Measurements from ENCODE around the gene YPEL1. TPM values are rescaled to one million over a fixed set of nuclear protein-coding genes. Genes with fewer than 3 reads are reported as not detected.

YPEL1 gene
- total RNA-seq, 2 donors from 2014 or later: 4.6 to 5.3 TPM

GRCh38 chr22:21674638-21675245 is 60.9 kb downstream of the YPEL1 start:
- intact Hi-C loops (cut with DNase I): no loop called here
- DNase-seq (no peak), ATAC-seq (no peak)

GRCh38 chr22:21673534-21674321 is 61.9 kb downstream of the YPEL1 start:
- intact Hi-C loops (cut with DNase I): no loop called here
- DNase-seq (no peak), ATAC-seq (no peak)

GRCh38 chr22:21672107-21672629 is 63.4 kb downstream of the YPEL1 start:
- no peak for ATAC-seq
- intact Hi-C loops (cut with DNase I): no loop called here
- no peak for DNase-seq

- ATAC-seq: no peak
- intact Hi-C loops (cut with DNase I): no loop called here
These were observed 66.6 kb downstream of the YPEL1 start for GRCh38 chr22:21669026-21669425.

GRCh38 chr22:21666786-21667185 is 68.8 kb downstream of the YPEL1 start:
- no peak for ATAC-seq
- no peak for DNase-seq
- intact Hi-C loops (cut with DNase I): no loop called here

More at GRCh38 chr22:21669026-21669425, 66.6 kb downstream of the YPEL1 start:
- DNase-seq: no peak

GRCh38 chr22:21665047-21665851 is 70.3 kb downstream of the YPEL1 start:
- ATAC-seq: no peak
- intact Hi-C loops (cut with DNase I): no loop called here
- DNase-seq: no peak

- no peak for ATAC-seq
- intact Hi-C loops (cut with DNase I): no loop called here
- DNase-seq: no peak
These were observed 71.9 kb downstream of the YPEL1 start for GRCh38 chr22:21663738-21664137.

GRCh38 chr22:21661991-21662390 is 73.6 kb downstream of the YPEL1 start:
- ATAC-seq: no peak
- intact Hi-C loops (cut with DNase I): no loop called here

GRCh38 chr22:21660904-21661303 is 74.7 kb downstream of the YPEL1 start:
- ATAC-seq: no peak
- no peak for DNase-seq
- intact Hi-C loops (cut with DNase I): no loop called here

More at GRCh38 chr22:21661991-21662390, 73.6 kb downstream of the YPEL1 start:
- DNase-seq: no peak

- intact Hi-C loops (cut with DNase I): no loop called here
- DNase-seq (no peak), ATAC-seq (no peak)
These were observed 75.6 kb downstream of the YPEL1 start for GRCh38 chr22:21659864-21660525.

- DNase-seq: peak; percentile 81
- peak; percentile 91 for ATAC-seq
- intact Hi-C loops (cut with DNase I): no loop called here
These were observed 78.1 kb downstream of the YPEL1 start for GRCh38 chr22:21657360-21658032.

- intact Hi-C loops (cut with DNase I): no loop called here
- ATAC-seq (no peak), DNase-seq (no peak)
These were observed 78.6 kb downstream of the YPEL1 start for GRCh38 chr22:21657020-21657359.

GRCh38 chr22:21652547-21653545 is 82.7 kb downstream of the YPEL1 start:
- DNase-seq (no peak), ATAC-seq (no peak)
- intact Hi-C loops (cut with DNase I): no loop called here

GRCh38 chr22:21652010-21652546 is 83.5 kb downstream of the YPEL1 start:
- ATAC-seq (peak; percentile 95 to 97), DNase-seq (peak; percentile 91)
- intact Hi-C loops (cut with DNase I): no loop called here

- intact Hi-C loops (cut with DNase I): no loop called here
- peak; percentile 6 to 22 for ATAC-seq
- DNase-seq: peak; percentile 37
These were observed 84.0 kb downstream of the YPEL1 start for GRCh38 chr22:21651521-21652009.

GRCh38 chr22:21650823-21651520 is 84.6 kb downstream of the YPEL1 start:
- ATAC-seq: no peak
- intact Hi-C loops (cut with DNase I): no loop called here
- DNase-seq: no peak

- intact Hi-C loops (cut with DNase I): no loop called here
- DNase-seq: no peak
- ATAC-seq: no peak
These were observed 85.3 kb downstream of the YPEL1 start for GRCh38 chr22:21650280-21650679.
